B cell (primary cell): ENCODE data around the gene ADAR.

ENCODE experiments used
- CTCF ChIP-seq: fragments of 200-600 bp; IDR thresholded peaks from one replicate; pipeline ENCODE4 v1.8.0; 2022; ENCODE audit warnings: antibody characterized with exemption, mild to moderate bottlenecking
- EZH2 ChIP-seq: IDR thresholded peaks from 2 replicates; pipeline ENCODE4 v1.6.1; 2012; ENCODE audit warnings: borderline replicate concordance, low read depth, mild to moderate bottlenecking, moderate library complexity, low read length; ENCODE audit not compliant: insufficient read depth, poor library complexity, severe bottlenecking

GRCh38 chr1:154557248-154557938 is 50.6 kb downstream of the ADAR start:
- no peak for TF ChIP-seq CTCF
- no peak for TF ChIP-seq EZH2
